Motor neuron (in vitro differentiated cells): Measurements from ENCODE around the gene DYNC1I2. TPM values are rescaled to one million over a fixed set of nuclear protein-coding genes. Genes with fewer than 3 reads are reported as not detected.

ENCODE experiments used
- ATAC-seq, 8 experiments: fragments of 200-7000 bp; cut with Tn5 transposase; replicated peaks in 6 of 8; 2 replicates each; pipeline ENCODE4 v1.8.0; 2021; ENCODE audit warnings: mild to moderate bottlenecking in 8 of 8, moderate library complexity in 8 of 8
- H3K27ac ChIP-seq, 2 donors: fragments of 250-450 bp; sonication (Bioruptor Pico); 2 replicates each; pipeline ENCODE4 v1.9.0; 2021; ENCODE audit warnings: antibody characterized with exemption in 2 of 2, mild to moderate bottlenecking in 2 of 2, moderate library complexity in 1 of 2
- H3K4me1 ChIP-seq, 2 donors: fragments of 250-450 bp; sonication (Bioruptor Pico); replicated peaks in 1 of 2; 2 replicates each; pipeline ENCODE4 v1.6.1; 2021; ENCODE audit warnings: antibody characterized with exemption in 2 of 2, mild to moderate bottlenecking in 2 of 2, moderate library complexity in 1 of 2
- H3K4me3 ChIP-seq, 5 donors: fragments of 250-450 bp; sonication (Bioruptor Pico); 2 replicates each; pipeline ENCODE4 v1.9.0; 2021; ENCODE audit warnings: antibody characterized with exemption in 5 of 5, mild to moderate bottlenecking in 5 of 5, moderate library complexity in 4 of 5
- WGBS, 10 experiments: fragments of 450-650 bp; shearing (Covaris generic); methylation state at CpG; one replicate each; pipeline ENCODE4 v1.0.0; 2022; 5-methylcytosine and 5-hydroxymethylcytosine counted together
- in situ Hi-C, 9 experiments: fragments of 400-800 bp; cut with MboI; loops; one replicate each; pipeline ENCODE4 v1.15.0; 2021; ENCODE audit warnings: low sequenced_read_pairs in 9 of 9, low pct_unique_long_range_greater_than_20kb in 2 of 9; ENCODE audit not compliant: unreplicated experiment in 9 of 9
- total RNA-seq, 8 experiments: library from RNA; unstranded; fragments of 300-600 nt; gene quantifications; 2 replicates each; pipeline versions ENCODE4 v1.2.3 to v1.2.4, GENCODE V29; 2022

DYNC1I2 gene
- total RNA-seq, 8 experiments from 2014 or later: 103 to 164 (median 145) TPM

GRCh38 chr2:171692331-171692730, 5.1 kb downstream of the DYNC1I2 start:
- in situ Hi-C loops: loop anchor here in 1 of 9 experiments (25.0 kb wide), 1 partner anchor 105 kb away; no protein-coding TSS in a partner anchor
- H3K27ac ChIP-seq: no peak overlapping the region
- H3K4me1 ChIP-seq: peaks cover 0 to 8% of the 10 kb centered on the region in 2 donors
- no peak for ATAC-seq
- H3K4me3 ChIP-seq: no peak overlapping the region
- 78 to 100% (median 89%) methylated on average over 1 of the region's 1 CpG; no CpG with 5 or more reads in 1 of the 10 experiments for WGBS, 10 experiments

- Histone ChIP-seq H3K4me3 (no peak overlapping the region), H3K27ac (no peak overlapping the region), H3K4me1 (no peaks in the 10 kb centered on the region)
- no peak for ATAC-seq
- in situ Hi-C loops: loop anchor here in 4 of 9 experiments (10.0 to 25.0 kb wide), 3 partner anchors 116 to 409 kb away; partner anchors contain the start of gene DLX2 (in 4 of the 4)
- WGBS, 10 experiments: 40 to 90% (median 83%) methylated on average over 1 to 6 of the region's 7 CpGs; no CpG with 5 or more reads in 2 of the 10 experiments
Measured at GRCh38 chr2:171702781-171703556, 15.7 kb downstream of the DYNC1I2 start.

- WGBS, 10 experiments: 47 to 80% (median 61%) methylated on average over 2 to 4 of the region's 4 CpGs
- Histone ChIP-seq H3K4me1 (no peaks in the 10 kb centered on the region), H3K4me3 (no peak overlapping the region), H3K27ac (no peak overlapping the region)
- in situ Hi-C loops: loop anchor here in 4 of 9 experiments (10.0 to 25.0 kb wide), 3 partner anchors 116 to 409 kb away; partner anchors contain the start of gene DLX2 (in 4 of the 4)
- ATAC-seq: peak in 3 of 8 experiments; percentile 47 to 57 (median 54)
Measured at GRCh38 chr2:171703574-171704347, 16.5 kb downstream of the DYNC1I2 start.

- Histone ChIP-seq H3K4me1 (no peaks in the 10 kb centered on the region), H3K27ac (no peak overlapping the region), H3K4me3 (no peak overlapping the region)
- in situ Hi-C loops: loop anchor here in 4 of 9 experiments (10.0 to 25.0 kb wide), 3 partner anchors 119 to 406 kb away; partner anchors contain the start of gene DLX2 (in 4 of the 4)
- ATAC-seq: peak in 3 of 8 experiments; percentile 43 to 91 (median 55)
- WGBS, 10 experiments: 0 to 45% (median 4%) methylated on average over 1 to 2 of the region's 2 CpGs; no CpG with 5 or more reads in 1 of the 10 experiments
Measured at GRCh38 chr2:171706152-171706803, 19.0 kb downstream of the DYNC1I2 start.

GRCh38 chr2:171707752-171708151, 20.5 kb downstream of the DYNC1I2 start:
- 17 to 92% (median 87%) methylated on average over 1 of the region's 1 CpG; no CpG with 5 or more reads in 2 of the 10 experiments for WGBS, 10 experiments
- no peak overlapping the region for H3K4me3 ChIP-seq
- in situ Hi-C loops: loop anchor here in 4 of 9 experiments (10.0 to 25.0 kb wide), 3 partner anchors 120 to 405 kb away; partner anchors contain the start of gene DLX2 (in 4 of the 4)
- ATAC-seq: no peak
- H3K27ac ChIP-seq: no peak overlapping the region
- H3K4me1 ChIP-seq: no peaks in the 10 kb centered on the region

- WGBS, 10 experiments: 25 to 100% (median 81%) methylated on average over 1 to 3 of the region's 3 CpGs
- Histone ChIP-seq H3K4me3 (no peak overlapping the region), H3K4me1 (no peaks in the 10 kb centered on the region), H3K27ac (no peak overlapping the region)
- peak in 1 of 8 experiments; percentile 28 for ATAC-seq
- in situ Hi-C loops: loop anchor here in 4 of 9 experiments (10.0 to 25.0 kb wide), 3 partner anchors 122 to 403 kb away; partner anchors contain the start of gene DLX2 (in 4 of the 4)
Measured at GRCh38 chr2:171709011-171709685, 21.9 kb downstream of the DYNC1I2 start.

GRCh38 chr2:171711351-171711750, 24.1 kb downstream of the DYNC1I2 start:
- in situ Hi-C loops: loop anchor here in 3 of 9 experiments (25.0 kb wide), 2 partner anchors 124 to 401 kb away; partner anchors contain the start of gene DLX2 (in 3 of the 3)
- Histone ChIP-seq H3K27ac (no peak overlapping the region), H3K4me1 (no peaks in the 10 kb centered on the region), H3K4me3 (no peak overlapping the region)
- peak in 2 of 8 experiments; percentile 28 to 33 for ATAC-seq

- peak in 3 of 8 experiments; percentile 60 to 92 (median 85) for ATAC-seq
- in situ Hi-C loops: loop anchor here in 3 of 9 experiments (25.0 kb wide), 2 partner anchors 125 to 400 kb away; partner anchors contain the start of gene DLX2 (in 3 of the 3)
- WGBS, 10 experiments: 0 to 100% (median 82%) methylated on average over 1 to 2 of the region's 2 CpGs
- no peak overlapping the region for H3K4me3 ChIP-seq
- no peak overlapping the region for H3K27ac ChIP-seq
- no peaks in the 10 kb centered on the region for H3K4me1 ChIP-seq
Measured at GRCh38 chr2:171712051-171712450, 24.8 kb downstream of the DYNC1I2 start.

GRCh38 chr2:171718720-171719119, 31.5 kb downstream of the DYNC1I2 start:
- Histone ChIP-seq H3K4me1 (peaks cover 2 to 11% of the 10 kb centered on the region in 2 donors), H3K4me3 (no peak overlapping the region), H3K27ac (no peak overlapping the region)
- WGBS, 10 experiments: 88 to 100% (median 98%) methylated on average over 1 to 4 of the region's 4 CpGs; no CpG with 5 or more reads in 2 of the 10 experiments
- in situ Hi-C loops: loop anchor here in 3 of 9 experiments (25.0 kb wide), 2 partner anchors 131 to 394 kb away; partner anchors contain the start of gene DLX2 (in 3 of the 3)
- ATAC-seq: no peak

GRCh38 chr2:171719660-171720059, 32.4 kb downstream of the DYNC1I2 start:
- H3K4me3 ChIP-seq: no peak overlapping the region
- 81 to 100% (median 93%) methylated on average over 2 to 3 of the region's 3 CpGs; no CpG with 5 or more reads in 1 of the 10 experiments for WGBS, 10 experiments
- no peak for ATAC-seq
- peaks cover 3 to 11% of the 10 kb centered on the region in 2 donors for H3K4me1 ChIP-seq
- in situ Hi-C loops: loop anchor here in 3 of 9 experiments (25.0 kb wide), 2 partner anchors 132 to 393 kb away; partner anchors contain the start of gene DLX2 (in 3 of the 3)
- H3K27ac ChIP-seq: no peak overlapping the region
